ENCODE results near the gene SPNS3.

The SPNS3 gene

DNA sequence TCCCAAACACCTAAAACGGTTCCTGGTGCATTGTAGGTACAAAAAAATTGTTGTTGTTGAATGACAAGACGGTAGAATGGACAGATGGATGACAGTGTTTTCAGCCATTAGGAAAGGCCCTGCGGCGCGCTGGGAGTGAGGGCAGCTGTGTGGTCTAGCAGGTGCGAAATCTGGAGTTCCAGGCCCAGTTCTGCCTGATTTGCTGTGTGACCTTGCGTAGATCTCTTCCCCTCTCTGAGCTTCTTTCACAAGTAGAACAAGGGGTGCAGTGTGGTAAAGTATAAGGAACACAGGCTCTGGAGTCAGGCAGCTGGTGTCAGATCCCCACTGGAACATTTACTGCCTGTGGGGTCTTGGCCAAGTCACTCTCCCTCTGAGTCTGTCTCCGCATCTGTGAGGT, 90.2 kb downstream of the SPNS3 start:
- DNase-seq (ENCODE audit: low spot score): no peak
- TF ChIP-seq, protein P1, sequence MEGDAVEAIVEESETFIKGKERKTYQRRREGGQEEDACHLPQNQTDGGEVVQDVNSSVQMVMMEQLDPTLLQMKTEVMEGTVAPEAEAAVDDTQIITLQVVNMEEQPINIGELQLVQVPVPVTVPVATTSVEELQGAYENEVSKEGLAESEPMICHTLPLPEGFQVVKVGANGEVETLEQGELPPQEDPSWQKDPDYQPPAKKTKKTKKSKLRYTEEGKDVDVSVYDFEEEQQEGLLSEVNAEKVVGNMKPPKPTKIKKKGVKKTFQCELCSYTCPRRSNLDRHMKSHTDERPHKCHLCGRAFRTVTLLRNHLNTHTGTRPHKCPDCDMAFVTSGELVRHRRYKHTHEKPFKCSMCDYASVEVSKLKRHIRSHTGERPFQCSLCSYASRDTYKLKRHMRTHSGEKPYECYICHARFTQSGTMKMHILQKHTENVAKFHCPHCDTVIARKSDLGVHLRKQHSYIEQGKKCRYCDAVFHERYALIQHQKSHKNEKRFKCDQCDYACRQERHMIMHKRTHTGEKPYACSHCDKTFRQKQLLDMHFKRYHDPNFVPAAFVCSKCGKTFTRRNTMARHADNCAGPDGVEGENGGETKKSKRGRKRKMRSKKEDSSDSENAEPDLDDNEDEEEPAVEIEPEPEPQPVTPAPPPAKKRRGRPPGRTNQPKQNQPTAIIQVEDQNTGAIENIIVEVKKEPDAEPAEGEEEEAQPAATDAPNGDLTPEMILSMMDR (IDR thresholded peaks at IDR 0.05; ENCODE audit: extremely low read depth, insufficient read depth, missing control alignments): no peak
- in situ Hi-C loops (cut with MboI; ENCODE audit: low pct_unique_long_range_greater_than_20kb, low sequenced_read_pairs, unreplicated experiment): no loop called here

DNA sequence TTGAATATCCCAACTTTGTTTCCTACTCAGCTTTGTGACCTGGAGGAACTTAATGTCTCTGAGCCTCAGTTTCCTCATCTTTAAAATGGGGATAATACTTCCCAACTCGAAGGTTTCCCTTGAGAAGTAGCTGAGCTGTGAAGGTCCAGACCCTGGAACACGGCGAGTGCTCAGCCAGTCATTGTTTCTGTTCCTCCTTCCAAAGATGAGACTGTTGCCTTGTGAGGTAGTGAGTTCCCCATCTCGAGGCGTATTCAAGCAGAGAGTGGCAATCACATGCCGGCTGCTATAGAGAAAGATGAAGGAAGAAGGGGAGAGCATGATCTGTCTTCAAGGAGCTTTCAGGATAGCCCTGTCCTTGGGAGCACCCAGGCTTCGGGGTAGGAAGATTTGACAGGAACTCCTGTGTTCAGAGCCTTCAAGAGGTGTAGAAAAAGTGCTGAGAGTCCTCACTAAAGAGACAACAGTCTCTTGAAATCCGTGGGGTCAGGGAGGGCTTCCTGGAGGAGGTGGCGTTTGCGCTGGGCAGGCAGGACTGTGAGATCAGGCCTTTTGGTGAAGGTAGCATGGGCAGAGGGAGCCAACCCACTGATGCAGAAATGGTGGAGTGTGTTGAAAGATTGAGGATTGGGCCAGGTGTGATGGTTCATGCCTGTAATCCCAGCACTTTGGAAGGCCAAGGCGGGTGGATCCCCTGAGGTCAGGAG, 92.1 kb downstream of the SPNS3 start:
- no peak for DNase-seq (ENCODE audit: low spot score)
- in situ Hi-C loops (cut with MboI; ENCODE audit: low pct_unique_long_range_greater_than_20kb, low sequenced_read_pairs, unreplicated experiment): no loop called here
- TF ChIP-seq, protein P1 (IDR thresholded peaks at IDR 0.05; ENCODE audit: extremely low read depth, insufficient read depth, missing control alignments): no peak

DNA sequence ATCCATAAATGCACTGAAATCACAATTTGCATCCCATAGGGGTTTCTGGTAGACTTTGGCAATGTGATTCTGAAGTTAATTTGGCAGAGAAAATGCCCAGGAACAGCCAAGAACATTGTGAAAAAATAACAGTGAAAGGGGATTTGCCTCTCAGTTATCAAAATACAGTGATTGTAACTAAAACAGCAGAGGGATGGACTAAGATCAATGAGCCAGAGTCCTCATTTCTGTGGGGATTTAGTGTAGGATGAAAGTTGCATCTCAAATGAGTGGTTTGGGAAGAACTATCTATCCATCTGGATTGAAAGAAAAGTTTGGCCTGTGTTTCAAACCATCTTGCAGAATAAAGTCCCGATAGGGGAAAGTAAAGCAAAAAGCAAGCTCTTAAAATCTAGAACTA, 93.4 kb downstream of the SPNS3 start:
- no peak for DNase-seq (ENCODE audit: low spot score)
- TF ChIP-seq, protein P1 (IDR thresholded peaks at IDR 0.05; ENCODE audit: extremely low read depth, insufficient read depth, missing control alignments): no peak
- in situ Hi-C loops (cut with MboI; ENCODE audit: low pct_unique_long_range_greater_than_20kb, low sequenced_read_pairs, unreplicated experiment): no loop called here

DNA sequence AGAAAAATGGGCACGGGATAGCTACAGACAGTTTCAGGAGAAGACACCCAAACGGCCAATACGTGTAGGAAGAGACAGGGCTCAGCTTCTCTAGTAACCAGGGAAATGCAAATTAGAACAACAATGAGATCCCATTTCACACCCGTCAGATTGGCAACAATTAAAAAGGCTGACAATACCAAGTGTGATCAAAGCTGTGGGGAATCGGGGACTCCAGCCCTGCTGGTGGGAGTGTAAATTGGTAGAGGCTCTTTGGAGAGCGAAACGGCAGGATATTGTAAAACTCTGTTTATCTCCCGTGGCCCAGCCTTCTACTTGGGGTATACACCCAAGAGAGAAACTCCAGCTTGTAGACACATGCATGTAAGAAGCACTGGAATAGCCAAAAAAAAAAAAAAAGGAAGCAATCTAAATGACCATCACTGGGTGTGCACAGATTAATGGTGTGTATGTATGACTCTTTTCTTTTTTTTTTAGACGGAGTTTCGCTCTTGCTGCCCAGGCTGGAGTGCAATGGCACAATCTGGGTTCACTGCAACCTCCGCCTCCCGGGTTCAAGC, 93.9 kb downstream of the SPNS3 start:
- in situ Hi-C loops (cut with MboI; ENCODE audit: low pct_unique_long_range_greater_than_20kb, low sequenced_read_pairs, unreplicated experiment): no loop called here
- no peak for DNase-seq (ENCODE audit: low spot score)
- TF ChIP-seq, protein P1 (IDR thresholded peaks at IDR 0.05; ENCODE audit: extremely low read depth, insufficient read depth, missing control alignments): no peak

DNA sequence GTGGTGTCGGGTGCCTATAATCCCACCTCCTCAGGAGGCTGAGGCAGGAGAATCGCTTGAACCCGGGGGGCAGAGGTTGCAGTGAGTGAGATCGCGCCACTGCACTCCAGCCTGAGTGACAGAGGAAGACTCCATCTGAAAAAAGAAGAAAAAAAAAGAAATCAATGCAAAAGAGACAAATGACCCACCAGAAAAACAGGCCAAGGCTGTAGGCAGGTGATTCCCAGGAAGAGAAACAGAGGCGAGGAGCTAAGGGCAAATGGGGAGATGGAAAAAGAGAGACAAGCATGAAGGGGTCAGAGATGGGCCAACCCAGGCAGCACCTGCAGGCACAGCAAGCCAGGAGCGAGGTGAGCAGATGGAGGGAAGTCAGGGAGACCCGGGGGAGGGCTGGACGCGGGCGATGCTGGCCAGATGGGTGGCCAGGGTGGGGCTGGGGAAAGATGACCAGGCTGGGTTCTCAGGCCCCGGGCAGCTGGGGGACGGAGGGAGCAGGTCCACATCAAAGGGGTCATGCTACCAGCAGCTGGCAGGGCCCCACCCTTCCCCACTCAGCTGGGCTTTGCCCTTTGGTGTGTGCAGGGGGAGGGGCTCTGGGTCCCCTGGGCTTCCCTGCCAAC, 95.9 kb downstream of the SPNS3 start:
- TF ChIP-seq, protein P1 (IDR thresholded peaks at IDR 0.05; ENCODE audit: extremely low read depth, insufficient read depth, missing control alignments): no peak
- in situ Hi-C loops (cut with MboI; ENCODE audit: low pct_unique_long_range_greater_than_20kb, low sequenced_read_pairs, unreplicated experiment): no loop called here

DNA sequence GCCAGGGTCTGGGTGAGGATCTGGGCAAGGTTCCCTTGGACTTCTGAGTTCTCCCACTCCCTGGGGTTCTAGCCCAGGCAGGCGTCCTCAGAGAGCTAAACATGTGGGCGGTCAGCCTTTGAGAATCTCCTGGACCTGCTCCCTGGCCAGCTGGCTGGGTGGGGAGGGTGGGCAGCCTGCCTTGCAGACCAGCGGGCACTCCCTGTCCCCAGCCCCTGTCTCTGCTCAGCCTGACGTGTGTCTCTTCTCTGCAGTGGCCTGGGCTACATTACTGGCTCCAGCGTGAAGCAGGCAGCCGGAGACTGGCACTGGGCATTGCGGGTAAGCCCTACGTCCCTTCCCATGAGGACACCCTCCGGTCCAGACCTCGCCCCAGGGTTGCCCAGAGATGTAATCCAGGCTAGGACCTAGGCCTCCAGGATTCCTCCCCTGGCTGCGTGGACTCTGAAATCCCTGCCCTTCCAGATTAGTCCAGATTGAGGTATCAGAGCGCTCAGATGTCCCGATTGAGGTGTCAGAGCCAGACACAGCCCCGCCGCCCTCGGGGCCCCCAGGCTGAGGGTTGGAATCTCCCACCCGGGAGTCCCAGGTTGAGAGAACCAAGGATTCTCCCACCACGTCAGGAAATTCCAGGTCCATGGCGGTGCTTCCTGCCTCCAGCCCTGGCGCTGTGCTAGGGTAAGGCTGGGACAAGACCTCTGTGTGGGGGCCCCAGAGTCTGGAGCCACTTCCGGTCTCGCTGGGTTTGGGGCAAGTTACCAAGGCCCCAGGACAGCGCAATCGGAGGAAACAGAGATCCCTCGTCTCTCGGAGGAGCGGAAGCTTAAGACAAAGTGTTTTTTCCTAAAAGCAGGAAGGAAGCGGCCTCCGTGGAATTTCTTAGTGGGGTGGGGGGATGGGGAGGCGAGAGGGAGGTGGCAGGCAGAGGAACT, 97.3 kb downstream of the SPNS3 start:
- in situ Hi-C loops (cut with MboI; ENCODE audit: low pct_unique_long_range_greater_than_20kb, low sequenced_read_pairs, unreplicated experiment): no loop called here
- TF ChIP-seq, protein P1 (IDR thresholded peaks at IDR 0.05; ENCODE audit: extremely low read depth, insufficient read depth, missing control alignments): no peak
- DNase-seq (ENCODE audit: low spot score): no peak

More for the DNA sequence above, 95.9 kb downstream of the SPNS3 start:
- no peak for DNase-seq (ENCODE audit: low spot score)
